HepG2 (cell line): ENCODE measurements around the gene KIF21B.

Experiments used
- BRD4 ChIP-seq: sonication (generic); formaldehyde crosslinking; IDR thresholded peaks from 2 replicates; pipeline ENCODE4 v1.4.0; 2020; ENCODE audit warnings: missing genetic modification reagents
- TF ChIP-seq, protein P1 (sequence below), 2 experiments: sonication (generic) in 1 of 2; formaldehyde crosslinking in 1 of 2; IDR thresholded peaks; 2 replicates each; pipeline versions ENCODE4 v1.5.1 to v1.6.1; 2011 to 2020; ENCODE audit warnings: borderline replicate concordance in 1 of 2, low read depth in 1 of 2, low read length in 1 of 2, mild to moderate bottlenecking in 1 of 2, missing genetic modification reagents in 1 of 2, moderate library complexity in 1 of 2

DNA sequence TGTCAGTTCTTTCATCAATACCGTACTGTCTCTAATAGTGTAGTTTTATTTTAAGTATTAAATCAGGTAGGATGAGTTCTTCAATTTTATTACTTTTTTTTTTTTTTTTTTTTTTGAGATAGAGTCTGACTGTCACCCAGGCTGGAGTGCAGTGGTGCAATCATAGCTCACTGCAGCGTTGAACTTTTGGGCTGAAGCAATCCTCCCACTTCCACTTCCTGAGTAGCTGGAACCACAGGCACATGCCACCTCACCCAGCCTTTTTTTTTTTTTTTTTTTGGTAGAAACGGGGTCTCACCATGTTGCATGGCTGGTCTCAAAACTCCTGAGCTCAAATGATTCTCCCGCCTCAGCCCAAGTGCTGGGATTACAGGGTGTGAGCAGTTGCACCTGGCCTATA, 84.6 kb downstream of the KIF21B start:
- TF ChIP-seq, protein P1, sequence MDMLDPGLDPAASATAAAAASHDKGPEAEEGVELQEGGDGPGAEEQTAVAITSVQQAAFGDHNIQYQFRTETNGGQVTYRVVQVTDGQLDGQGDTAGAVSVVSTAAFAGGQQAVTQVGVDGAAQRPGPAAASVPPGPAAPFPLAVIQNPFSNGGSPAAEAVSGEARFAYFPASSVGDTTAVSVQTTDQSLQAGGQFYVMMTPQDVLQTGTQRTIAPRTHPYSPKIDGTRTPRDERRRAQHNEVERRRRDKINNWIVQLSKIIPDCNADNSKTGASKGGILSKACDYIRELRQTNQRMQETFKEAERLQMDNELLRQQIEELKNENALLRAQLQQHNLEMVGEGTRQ (IDR thresholded peaks at IDR 0.05; ENCODE audit: low read depth, low read length) = no peak
- TF ChIP-seq, protein P1 (CRISPR knock-in tag; IDR thresholded peaks at IDR 0.05; ENCODE audit: borderline replicate concordance) = no peak
- no peak for TF ChIP-seq BRD4 (CRISPR knock-in tag)
